GM21390 (cell line): ENCODE results near the gene RNF5.
"Not testable (repeated sequence)": the region's sequence is repeated elsewhere in the genome, so short reads cannot be mapped to it uniquely, and the experiment has no call there.

Source experiments
- ATAC-seq: cut with Tn5 transposase; IDR thresholded peaks from one replicate; pipeline ENCODE4 v1.9.1; 2021; ENCODE audit not compliant: unreplicated experiment

The RNF5 gene

DNA sequence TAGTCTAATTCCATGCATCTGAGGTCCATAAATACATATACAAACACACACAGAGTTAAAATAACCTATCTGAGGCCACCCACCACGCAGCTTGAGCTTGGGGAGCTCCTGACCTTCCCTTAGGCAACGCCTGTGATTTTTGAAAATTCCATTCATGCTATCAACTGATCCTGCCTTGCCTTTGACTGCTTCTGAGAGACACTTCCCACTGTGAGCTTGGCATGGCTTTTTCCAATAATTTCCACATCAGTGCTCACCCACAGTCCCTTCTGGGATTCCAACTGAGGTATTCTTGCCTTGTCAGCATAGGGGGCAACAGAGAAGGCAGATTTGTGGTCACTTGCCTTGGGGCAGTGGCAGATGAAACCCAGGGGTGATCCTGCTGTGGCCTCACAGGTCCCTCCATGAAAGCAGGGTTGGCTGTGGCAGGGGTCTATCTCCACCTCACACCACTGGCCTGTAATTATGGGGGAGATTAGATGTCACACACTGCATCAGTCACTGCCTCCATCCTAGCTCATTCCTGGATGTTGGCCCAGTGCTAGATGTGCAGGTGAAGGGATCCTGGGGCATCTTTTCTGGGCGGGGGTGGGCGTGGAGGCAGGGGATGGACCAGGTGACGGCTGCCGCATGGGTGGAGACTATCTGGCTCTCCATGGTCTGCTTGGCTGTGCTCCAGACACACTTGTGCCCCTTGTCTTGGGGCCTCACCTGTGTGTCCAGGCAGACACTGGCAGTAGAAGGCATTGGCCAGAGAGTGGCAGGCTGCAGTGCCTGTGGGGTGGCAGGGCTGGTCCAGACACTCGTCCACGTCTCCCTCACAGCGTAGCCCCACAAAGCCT lies 25.4 kb downstream of the RNF5 start:
- ATAC-seq: no peak

DNA sequence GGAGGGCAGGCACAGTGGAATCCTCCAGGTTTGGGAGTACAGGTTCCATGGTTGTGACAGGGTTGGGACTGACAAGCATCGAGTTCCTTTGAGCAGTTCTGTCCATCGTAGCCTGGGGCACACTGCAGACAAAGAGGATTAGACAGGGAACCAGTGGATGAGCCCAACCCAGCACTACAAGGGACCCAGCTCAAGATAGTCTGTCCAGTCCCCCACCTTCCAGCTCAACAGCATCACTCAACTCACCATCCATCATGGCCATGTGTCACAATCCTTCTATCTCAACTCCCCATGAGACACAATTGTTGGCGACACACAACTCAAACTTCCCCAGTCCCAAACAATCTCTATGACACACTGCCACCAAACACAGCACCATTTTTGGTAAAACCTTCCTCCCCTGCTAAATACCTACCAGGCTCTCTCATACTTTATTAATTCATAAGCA lies 26.1 kb downstream of the RNF5 start:
- no peak for ATAC-seq

DNA sequence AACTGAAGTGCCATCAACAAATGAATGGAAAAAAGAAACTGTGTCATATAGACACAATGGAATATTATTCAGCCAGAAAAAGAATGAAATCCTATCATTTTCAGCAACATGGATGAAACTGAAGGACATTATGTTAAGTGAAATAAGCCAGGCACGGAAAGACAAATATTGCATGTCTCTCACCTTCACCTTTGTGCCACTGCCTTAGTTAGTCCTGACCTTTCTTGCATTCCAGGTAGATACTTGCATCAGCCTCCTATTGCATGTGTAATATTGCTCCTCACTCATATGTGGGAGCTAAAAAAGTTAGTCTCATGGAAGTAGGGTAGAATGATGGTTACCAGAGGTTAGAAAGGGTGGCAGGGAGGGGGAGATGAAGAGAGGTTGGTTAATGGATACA lies 30.8 kb downstream of the RNF5 start:
- no peak for ATAC-seq

DNA sequence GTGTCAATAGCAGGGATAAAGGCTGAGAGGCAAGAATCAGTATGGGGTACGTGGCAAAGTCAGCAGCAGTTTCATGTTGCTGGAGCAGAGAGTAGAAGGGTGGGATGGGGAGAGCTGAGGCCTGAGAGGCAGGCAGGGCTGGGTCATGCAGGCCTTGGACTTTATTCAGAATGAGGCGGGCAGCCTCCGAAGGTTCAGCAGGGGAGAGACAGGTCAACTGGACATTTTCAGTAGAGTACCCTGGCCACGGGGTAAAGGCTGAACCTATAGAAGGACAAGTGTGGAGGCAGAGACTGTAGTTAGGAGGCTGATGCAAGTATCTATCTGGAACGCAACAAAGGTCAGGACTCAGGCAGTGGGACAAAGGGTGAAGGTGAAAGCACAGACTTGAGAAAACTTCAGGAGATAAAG lies 32.0 kb downstream of the RNF5 start:
- ATAC-seq: no peak

DNA sequence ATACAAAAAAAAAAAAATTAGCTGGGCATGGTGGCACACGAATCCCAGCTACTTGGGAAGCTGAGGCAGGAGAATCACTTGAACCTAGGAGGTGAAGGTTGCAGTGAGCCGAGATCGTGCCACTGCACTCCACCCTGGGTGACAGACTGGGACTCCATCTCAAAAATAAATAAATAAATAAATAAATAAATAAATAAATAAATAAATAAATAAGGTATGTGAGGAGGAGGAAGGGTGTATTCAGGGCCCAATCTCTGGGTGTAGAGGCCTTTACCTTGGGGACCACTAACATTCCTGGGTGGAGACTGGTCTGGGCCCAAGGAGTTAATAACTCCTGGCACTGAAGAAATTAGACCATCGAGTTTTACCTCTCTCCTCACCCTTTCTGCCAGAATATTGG lies 33.2 kb downstream of the RNF5 start:
- not testable (repeated sequence) for ATAC-seq

DNA sequence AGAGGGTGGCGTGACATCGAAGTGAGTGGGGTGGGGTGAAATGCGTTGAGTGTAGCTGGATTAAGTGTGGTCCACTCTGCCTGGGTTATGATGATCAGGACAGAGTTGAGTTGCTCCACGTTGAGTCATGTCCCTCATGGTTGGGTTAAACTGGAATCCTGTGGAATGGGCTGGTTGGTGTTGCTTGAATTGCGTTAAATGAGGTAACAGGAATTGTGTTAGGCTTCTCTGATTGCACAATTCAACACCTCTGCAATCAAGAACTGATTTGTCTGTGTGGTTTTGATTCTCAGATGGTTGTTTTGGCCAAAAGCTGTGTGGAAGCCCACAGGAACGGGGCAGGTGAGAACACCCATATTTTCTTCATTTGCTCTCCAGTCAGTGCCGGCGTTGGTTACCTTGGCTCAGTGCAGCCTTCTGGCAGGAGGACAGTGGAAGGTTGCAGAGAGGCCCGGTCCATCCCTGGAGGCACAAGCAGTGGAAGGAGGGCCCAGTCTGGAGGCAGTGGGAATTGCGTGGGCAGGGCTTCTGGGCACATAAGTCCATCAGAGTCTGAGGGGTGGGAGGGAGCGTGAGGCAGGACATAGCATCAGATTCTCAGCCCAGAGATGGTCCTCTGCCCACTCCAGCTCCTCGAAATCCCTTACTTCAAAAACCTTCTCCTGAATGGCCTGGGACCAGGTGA lies 34.0 kb downstream of the RNF5 start:
- ATAC-seq: no peak

DNA sequence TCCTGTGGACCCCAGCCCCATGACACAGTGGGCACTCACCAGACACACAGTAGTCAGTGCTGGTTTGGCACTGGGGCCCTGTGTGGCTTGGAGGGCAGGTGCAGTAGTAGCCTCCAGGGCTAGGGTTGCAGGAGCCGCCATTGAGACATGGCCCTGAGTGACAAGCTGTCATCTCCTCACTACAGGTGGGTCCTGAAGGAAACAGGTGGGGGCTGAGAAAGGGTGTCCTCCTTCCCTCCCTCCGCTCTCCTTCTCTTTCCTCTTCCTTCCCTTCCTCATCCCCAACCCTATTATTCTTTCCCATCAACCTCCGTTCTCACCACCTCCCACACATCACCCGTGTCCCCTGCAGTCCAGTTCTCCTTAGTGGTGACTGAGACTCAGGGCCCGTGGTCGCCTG lies 35.4 kb downstream of the RNF5 start:
- ATAC-seq: no peak

DNA sequence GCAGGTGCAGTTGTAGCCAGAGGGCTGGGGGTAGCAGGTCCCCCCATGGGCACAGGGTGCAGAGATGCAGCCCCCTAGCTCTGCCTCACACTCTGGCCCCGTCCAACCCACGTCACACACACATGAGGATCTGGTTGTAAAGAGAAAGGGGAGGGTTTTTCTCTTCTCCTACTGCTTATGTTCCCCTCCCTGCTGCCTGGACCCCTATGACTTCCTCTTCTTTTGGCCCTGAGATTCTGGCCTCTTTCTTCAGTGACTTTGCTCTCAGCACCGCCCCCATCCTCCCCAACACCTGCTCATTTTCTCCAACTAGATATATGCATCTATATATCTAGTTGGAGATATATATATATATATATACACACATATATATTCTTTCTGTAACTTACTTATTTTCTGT lies 35.9 kb downstream of the RNF5 start:
- ATAC-seq: no peak

DNA sequence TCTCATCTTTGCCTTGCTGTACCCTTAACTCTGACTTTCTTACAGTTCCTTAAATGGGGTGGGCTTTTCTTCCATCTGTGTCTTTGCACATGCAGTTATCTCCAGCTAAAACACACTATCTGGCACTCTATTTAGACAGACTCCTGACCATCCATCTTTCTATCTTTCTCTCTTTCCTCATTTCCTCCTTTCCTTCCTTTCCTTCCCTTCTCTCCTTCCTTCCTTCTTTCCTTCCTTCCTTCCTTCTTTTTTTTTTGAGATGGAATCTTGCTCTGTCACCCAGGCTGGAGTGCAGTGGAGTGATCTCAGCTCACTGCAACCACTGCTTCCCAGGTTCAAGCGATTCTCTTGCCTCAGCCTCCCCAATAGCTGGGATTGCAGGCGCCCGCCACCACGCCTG lies 37.4 kb downstream of the RNF5 start:
- ATAC-seq: no peak

DNA sequence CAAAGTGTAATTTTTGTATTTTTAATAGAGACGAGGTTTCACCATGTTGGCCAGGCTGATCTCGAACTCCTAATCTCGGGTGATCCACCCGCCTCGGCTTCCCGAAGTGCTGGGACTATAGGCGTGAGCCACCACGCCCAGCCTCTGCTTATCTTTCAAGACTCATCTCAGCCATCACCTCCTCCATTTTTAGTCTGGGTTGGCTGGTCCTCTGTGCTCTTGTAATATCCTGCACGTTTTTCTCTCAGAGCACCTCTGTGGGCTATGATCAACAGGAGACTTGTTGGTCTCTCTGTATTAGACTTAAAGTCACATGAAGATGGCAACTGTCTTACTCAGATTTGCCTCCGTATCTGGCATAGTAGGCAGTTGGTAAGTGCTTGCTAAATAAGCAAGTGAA lies 38.1 kb downstream of the RNF5 start:
- no peak for ATAC-seq

DNA sequence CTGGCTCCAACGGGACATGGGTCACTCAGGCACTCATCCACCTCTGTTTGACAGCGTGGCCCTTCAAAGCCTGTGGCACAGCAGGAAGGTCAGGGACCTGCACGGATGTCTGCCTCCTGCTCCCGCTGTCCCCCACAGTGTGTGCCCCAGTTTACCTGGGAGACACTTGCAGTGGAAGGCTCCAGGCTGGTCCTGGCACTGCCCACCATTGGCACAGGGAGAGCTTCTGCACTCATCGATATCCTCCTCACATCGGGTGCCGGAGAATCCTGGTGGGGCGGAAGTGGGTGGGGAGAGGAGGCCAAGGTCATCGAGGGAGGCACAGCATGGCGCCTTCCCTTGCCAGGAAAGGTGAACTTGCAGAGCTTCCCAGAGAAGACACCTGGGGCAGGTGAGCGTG lies 38.8 kb downstream of the RNF5 start:
- no peak for ATAC-seq

DNA sequence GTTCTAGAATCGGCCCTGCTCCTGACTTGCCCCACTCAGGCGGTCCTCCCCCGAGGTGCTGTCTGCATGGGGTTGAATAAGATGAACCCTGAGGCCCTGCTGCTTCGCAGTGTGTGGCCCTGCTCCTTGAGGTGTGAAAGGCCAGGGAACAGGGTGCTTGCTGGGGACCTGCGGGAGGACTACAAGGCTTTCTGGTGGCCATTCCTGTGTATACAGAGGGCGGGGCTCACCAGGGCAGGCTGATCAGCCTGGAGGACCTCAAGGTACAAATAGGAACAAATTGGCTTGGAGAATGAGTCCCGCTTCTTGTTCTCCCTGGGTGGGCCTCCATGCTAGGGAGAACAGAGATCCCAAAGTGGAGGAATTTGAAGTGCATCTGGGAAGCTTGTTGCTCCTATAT lies 40.0 kb downstream of the RNF5 start:
- no peak for ATAC-seq

DNA sequence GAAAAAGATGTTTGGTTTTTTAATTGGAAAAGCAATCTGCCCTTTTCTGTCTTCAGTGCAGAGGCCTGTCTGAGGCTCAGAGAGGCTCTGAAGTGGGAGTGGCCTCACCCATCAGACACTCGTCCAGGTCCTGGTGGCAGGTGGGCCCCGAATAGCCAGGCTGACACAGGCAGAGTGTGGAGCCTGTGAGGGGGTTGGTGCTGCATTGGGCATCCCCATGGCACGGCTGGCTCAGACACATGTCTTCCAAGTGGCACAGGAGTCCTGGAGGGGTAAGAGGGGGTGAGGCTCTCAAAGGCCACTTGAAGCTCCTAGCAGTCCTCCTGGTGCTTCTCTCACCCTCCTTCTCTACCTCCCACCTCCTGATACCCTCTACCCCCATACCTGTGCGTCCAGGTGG lies 41.8 kb downstream of the RNF5 start:
- ATAC-seq: no peak

DNA sequence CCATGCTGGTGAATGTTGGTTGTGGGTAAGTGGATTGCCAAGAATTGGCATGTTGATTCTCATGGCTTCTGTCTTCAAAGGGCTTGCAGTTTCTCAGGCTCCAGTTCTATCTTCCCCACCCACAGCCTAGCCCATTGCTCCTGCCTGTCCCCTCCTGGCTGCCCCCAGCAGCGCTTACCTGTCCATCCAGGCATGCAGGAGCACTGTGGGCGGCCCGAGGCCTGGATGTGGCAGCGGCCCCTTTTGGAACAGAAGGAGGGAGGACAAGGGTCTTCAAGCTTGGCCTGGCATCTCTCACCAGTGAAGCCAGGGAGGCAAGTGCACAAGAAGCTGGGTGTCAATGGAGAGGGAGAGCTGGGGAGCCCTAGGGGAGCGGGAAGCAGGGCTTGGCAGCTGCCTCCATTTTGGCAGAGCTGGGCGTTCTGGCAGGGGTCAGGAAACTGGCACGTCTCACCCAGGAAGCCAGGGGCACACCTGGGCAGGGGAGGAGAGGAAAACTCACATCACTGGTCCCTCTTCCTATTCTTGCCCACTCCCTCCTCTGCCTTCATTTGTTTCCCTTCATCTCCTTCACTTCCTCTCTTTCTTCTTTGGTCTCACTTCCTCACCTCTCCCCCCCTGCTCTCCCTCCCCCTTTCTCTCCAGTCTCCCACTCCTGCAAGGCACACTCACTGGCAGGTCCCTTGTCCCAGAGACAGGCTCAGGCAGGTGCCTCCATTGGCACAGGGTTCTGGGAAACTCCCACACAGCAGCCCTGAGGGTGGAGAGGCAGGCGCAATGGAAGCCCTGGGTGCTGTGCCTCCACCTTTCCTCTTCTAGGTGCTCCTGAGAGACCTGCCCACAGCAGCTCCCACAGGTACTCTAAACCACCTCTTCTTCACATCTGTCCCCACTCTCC lies 44.4 kb downstream of the RNF5 start:
- no peak for ATAC-seq

DNA sequence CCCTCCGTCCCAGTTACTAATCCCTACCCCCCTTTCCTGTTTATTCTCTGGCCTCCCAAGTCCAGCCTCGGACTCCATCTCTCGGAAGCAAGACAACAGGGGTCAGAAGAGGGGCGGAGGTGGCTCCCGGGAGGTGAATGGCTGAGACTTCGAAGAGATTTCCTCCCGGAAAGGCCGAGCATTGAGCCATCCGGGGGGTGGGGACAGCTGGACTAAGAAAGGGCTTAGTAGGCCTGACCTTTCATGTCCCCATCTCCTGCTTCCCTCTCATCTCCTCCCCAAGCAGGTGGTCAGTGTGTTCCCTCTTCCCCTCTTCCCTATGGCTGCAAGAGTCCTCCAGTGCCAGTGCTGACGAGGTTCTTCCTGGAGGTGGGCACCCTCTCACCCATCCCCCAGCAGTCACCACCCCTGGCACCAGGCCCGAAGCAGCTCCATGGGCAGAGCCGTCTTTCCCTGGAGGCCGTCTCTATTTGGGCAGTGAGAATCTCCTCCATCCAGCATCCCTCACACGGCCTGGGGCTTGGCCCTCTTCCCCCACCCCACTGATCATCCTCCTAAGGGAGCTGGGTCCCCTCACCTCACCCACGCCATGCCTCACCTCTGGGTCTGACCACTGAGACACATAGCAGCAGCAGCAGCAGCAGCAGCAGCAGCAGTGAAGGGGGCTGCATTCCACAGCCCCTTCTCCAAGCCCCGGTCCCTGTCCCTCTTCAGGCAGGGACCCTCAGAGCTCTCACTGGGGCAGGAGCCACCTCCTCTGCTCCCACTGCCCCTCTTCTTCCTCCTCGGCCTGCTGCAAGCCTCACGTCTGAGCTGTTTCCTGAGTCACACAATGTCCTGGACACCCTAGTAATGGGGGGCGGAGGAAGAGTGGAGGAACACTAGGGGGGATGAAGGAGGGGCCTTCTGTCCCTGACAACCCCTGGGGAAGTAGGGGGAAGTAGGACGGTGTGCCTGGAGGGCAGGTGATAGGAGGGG lies 45.3 kb downstream of the RNF5 start, which contains the start of gene NOTCH4:
TSS of gene NOTCH4 (minus strand) at position 810 of the 978 bp plus-strand sequence. CDS start at position 671, 139 bp downstream.
- no peak for ATAC-seq

DNA sequence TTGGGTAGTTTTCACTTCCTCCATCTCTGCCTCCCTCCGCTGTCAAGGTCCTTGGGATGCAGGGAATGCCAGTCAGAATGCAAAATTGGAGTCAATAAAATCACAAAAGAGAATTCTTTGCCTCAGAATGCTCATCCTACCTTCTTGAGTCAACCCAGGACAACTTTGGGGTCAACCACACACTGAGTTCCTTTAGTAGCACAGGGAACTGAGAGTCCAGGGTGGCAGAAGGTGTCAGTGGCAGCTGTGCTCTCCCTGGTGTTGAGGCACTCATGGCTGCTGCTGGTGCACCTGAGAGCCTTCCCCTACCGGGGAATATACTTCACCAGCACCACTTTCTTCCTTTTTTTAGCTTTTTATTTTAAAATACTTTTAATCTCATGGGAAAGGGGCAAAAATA lies 46.5 kb downstream of the RNF5 start:
- ATAC-seq: no peak

DNA sequence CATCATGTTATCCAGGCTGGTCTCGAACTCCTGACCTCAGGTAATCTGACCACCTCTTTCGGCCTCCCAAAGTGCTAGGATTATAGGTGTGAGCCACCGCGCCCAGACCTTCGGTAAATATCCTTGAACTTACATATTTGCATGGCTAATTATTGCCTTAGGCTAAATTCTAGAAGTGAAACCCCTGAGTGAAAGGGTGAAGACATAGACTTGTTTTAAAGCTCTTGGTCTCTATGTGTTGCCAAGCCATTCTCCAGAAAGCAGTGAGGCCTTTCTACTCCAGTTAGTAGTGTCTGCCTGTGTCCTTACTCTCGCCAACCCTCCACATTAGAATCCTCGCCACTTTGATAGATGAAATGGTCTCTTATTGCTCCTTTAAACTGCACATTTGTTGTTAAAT lies 48.2 kb downstream of the RNF5 start:
- no peak for ATAC-seq
